ENCODE data around the gene ALK. TPM values are rescaled to one million over a fixed set of nuclear protein-coding genes. Genes with fewer than 3 reads are reported as not detected.
A peak's percentile ranks its signal among the peaks of the same experiment; 100 is the strongest.

ALK gene
- polyA plus RNA-seq, 10 donors: 0.04 to 0.36 (median 0.13) TPM; not detected in 1

DNA sequence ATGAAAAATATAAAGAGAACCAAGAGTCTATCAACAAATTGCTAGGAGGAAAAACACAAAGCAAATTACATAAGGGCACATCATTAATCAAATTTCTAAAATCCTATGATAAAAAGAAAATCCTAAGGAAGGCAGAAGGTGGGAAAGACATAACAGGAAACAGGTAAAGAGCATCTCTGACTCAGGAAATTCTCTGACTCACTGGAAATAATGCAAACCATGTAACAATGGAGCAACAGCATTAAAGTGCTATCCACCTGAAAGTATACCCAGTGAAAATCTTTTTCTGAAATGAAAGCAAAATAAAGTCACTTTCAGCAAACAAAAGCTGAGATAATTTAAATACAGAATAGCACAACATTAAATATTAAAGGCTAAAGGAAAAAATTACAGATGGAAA lies 10.9 kb downstream of the ALK start:
- no peak for DNase-seq

DNA sequence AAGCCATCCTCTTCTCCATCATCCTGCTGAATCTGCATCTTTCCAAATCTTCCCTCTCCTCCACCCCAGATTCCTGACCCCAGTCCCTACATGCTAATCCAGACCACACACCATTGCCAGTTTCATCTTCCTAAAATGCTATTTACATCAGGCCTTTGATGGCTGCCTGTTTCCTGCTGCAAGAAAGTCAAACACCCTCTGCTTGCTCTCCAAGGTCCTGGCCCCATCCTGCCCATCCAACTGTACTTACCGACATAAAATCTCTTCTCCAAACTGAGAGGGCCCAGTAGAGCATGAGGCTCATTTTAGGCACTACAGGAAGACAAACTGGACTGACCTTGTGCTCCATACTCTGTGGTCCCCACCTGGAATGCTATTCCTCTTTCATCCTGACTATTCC lies 19.0 kb downstream of the ALK start:
- no peak for DNase-seq

- DNase-seq: no peak
Measured at GRCh38 chr2:29900971-29901633, 20.3 kb downstream of the ALK start.

DNA sequence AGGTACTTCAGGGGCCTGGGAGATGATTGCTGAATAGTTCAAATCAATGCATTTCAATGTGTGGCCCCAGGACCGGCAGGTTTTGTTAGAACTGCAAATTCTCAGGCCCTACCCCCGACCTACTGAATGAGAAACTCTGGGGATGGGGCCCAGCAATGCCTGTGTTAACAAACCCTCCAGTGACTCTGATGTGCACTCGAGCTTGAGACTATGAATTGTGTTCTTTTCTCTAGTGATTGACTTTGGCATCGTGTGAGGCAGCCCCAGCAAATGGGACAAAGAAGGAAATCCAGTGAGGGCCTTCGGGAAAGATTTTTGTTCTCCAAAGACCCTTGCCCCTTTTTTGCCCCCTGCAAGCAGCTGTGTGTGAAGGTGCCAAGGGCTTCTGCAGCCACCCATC lies 22.4 kb downstream of the ALK start:
- DNase-seq: no peak

GRCh38 chr2:29894822-29895614 lies 26.4 kb downstream of the ALK start:
- no peak for DNase-seq

DNA sequence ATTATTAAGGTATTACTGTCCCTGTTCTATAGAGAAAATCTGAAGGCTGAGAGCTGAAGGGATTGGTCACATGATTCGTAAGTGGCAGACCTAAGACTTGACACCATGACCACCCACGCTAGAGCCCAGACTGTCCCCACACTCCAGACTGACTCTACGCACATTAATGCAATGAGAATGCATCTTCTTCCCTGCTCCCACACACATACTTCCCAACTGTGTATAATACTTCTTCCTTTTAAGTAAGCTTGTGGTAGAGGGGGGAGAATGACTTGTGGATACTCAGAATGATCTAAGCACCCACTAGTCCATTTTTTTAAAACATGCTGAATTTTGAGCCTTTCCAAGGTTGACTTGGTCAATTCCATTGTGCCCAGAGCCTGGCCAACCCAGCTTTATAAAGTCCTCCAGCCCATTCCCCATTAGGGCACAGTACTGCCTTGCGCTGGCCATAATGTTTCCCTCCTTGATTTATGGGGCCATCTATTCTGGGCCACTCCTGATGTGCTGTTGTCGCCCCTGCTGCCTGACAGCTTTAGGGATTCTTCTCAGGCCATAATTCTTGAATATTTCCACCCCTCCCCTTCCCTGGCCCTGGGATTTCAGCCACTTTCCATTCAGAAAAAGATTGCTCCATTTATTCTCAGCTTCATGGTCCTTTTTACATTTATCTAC lies 28.7 kb downstream of the ALK start:
- DNase-seq: no peak

GRCh38 chr2:29881089-29881730 lies 40.2 kb downstream of the ALK start:
- no peak for DNase-seq

GRCh38 chr2:29880084-29880483 lies 41.3 kb downstream of the ALK start:
- DNase-seq: no peak

GRCh38 chr2:29879456-29879855 lies 41.9 kb downstream of the ALK start:
- DNase-seq: no peak

GRCh38 chr2:29878898-29879297 lies 42.5 kb downstream of the ALK start:
- DNase-seq: no peak

- no peak for DNase-seq
Measured at GRCh38 chr2:29876374-29876773, 45.0 kb downstream of the ALK start.

GRCh38 chr2:29874745-29875144 lies 46.6 kb downstream of the ALK start:
- no peak for DNase-seq

DNA sequence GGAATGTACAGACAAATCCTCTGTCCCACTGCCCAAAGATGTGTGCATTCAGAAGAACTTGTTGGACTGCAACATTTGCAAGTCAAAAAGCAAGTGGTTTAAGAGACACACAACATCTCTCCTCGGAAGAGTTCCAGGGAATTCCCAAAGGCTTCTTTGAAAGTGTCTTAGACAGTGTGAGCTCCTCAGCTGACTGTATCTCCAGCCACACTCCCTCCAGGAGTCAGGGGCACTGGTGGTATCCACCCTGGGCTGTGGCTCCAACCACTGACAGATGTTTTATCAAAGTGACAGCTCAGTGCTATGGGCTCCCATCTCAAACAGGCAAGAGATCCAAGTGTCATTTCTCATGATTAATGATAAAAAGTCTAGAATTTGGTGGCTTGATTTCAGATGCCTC lies 48.5 kb downstream of the ALK start:
- no peak for DNase-seq

DNA sequence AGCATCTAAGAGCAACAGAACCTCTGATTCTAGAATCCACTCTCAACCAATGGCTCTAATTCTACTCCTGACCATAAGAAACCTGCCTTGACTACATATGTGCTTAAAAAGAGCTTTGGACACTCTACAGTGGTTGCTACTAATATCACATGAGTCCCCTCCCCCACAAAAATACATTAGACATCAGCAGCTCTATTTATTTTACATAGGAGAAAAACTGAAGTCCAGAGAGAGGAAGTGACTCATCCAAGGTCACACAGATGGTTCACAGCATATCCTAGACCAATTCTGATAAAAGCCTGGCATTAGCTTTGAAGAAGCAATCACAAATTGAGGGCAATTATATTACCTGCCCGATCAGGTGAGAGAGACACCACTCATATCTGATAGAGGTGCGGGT lies 49.8 kb downstream of the ALK start:
- DNase-seq: no peak

DNA sequence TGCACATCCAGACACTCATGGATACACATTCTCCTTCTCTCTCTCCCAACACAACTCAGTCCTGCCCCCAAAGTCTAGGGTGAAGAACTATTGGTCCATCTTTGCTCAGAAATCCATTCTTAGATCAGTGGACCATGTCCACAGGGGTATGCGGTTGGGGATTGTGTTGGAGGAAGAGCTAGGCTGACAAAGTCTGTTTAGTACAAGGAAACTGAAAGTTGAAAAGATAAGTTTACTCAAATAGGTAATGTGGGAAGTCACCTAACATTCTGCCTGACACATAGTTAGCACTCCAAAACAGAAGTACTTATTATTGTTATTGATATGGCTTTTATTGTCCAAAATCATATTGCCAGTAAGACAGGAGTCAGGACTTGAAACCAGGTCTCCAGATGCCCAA lies 55.9 kb downstream of the ALK start:
- no peak for DNase-seq

DNA sequence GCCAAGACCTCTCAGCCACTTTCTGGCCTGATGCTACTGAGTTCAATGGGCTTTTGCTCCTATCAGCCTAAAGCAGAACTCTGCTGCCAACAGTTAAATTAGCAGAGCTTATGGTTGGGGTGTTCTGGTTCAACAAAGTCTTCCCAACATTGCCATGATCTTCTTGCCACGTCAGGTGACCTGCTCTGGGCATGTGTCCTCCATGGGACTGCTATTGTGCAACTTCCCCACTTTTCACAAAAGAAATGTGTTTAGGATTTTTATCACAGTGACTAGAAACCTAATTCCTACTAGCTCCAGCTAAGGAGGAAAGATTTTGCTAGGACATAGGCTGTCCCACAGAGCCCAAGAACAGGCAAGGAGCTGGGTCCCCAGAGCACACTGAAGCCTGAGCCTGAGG lies 56.4 kb downstream of the ALK start:
- DNase-seq: no peak

GRCh38 chr2:29855924-29856639 lies 65.3 kb downstream of the ALK start:
- no peak for DNase-seq

DNA sequence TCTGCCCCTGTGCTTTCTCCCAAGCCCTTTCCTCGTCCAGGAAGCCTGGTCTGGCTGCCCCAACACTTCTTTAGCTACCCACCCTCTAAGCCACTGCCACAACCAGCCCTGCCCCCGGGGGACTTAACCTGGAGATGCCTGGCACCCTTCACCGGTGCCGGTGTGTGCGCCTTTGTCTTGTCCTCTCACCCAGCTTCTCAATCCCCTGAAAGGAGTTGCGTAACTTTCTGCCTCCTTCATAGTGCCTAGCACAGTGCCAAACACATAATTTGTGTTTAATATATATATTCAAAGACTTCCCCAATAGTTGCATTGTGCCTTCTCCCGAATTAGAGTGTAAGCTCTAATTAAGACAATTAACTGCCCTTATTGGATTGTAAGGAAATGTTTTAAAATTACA lies 70.6 kb downstream of the ALK start:
- no peak for DNase-seq

- DNase-seq: no peak
Measured at GRCh38 chr2:29848566-29849310, 72.6 kb downstream of the ALK start.

DNA sequence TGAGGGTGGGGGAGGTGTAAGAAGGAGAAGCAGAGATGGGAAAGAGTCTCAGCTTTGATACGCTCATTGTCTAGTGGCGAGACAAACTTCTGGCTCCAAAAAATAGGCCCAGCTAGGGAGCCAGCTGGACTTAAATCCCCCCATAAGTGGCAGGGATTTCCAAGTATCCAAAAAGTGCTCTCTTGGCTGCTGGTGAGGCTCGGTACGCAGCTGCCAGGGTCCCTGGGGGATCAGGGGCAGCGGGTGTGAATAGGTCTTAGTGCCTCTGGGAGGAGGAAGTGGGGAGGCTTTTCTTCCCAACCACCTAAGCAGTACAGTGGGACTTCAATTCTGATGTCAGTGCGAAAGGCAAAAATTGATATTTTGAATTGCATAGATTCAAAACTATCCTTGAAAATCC lies 73.5 kb downstream of the ALK start:
- DNase-seq: peak in 2 of 3 donors; percentile 2 to 26

- peak in 1 of 3 donors; percentile 14 for DNase-seq
Measured at GRCh38 chr2:29844713-29845326, 76.6 kb downstream of the ALK start.

All from muscle of back (tissue), 11 donors.